ENCODE data around the gene TOR3A. TPM values are rescaled to one million over a fixed set of nuclear protein-coding genes. Genes with fewer than 3 reads are reported as not detected.
A peak's percentile ranks its signal among the peaks of the same experiment; 100 is the strongest.

Gene TOR3A
- total and polyA plus RNA-seq, 2 of the 13 experiments (the other 11 are each of a cell fraction or from before 2014, with no cell fraction given): 14.7 to 28.4 TPM

DNA sequence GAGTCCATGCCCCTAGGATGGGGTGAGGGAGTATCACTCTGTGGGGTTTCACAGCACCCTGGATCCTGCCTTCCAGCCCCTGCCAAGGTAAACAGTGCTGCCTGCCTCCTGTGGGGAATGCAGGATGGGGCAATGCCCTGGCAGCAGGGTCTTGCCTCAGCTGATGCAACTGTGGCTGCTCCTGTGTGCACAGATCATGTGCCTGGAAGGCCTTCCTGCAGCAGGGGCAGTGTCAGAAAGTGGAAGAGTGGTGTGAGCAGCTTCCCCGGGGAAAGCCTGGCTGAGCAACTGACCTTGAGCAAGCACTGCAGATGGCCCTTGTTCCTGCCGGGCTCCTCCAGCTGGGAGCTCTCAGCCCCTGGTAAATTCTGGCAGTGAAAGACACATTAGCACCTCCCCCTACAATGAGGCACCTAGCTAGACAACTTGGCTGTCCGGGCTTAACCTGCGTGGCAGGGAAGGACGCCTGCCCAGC is 9.9 kb downstream of the TOR3A start (continued):
- TF ChIP-seq, protein P1, sequence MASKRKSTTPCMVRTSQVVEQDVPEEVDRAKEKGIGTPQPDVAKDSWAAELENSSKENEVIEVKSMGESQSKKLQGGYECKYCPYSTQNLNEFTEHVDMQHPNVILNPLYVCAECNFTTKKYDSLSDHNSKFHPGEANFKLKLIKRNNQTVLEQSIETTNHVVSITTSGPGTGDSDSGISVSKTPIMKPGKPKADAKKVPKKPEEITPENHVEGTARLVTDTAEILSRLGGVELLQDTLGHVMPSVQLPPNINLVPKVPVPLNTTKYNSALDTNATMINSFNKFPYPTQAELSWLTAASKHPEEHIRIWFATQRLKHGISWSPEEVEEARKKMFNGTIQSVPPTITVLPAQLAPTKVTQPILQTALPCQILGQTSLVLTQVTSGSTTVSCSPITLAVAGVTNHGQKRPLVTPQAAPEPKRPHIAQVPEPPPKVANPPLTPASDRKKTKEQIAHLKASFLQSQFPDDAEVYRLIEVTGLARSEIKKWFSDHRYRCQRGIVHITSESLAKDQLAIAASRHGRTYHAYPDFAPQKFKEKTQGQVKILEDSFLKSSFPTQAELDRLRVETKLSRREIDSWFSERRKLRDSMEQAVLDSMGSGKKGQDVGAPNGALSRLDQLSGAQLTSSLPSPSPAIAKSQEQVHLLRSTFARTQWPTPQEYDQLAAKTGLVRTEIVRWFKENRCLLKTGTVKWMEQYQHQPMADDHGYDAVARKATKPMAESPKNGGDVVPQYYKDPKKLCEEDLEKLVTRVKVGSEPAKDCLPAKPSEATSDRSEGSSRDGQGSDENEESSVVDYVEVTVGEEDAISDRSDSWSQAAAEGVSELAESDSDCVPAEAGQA (IDR thresholded peaks at IDR 0.05; ENCODE audit: low read depth): no peak
- TF ChIP-seq, protein P1 (CRISPR knock-in tag; IDR thresholded peaks at IDR 0.05; ENCODE audit: borderline replicate concordance): no peak
- TF ChIP-seq, protein P2, sequence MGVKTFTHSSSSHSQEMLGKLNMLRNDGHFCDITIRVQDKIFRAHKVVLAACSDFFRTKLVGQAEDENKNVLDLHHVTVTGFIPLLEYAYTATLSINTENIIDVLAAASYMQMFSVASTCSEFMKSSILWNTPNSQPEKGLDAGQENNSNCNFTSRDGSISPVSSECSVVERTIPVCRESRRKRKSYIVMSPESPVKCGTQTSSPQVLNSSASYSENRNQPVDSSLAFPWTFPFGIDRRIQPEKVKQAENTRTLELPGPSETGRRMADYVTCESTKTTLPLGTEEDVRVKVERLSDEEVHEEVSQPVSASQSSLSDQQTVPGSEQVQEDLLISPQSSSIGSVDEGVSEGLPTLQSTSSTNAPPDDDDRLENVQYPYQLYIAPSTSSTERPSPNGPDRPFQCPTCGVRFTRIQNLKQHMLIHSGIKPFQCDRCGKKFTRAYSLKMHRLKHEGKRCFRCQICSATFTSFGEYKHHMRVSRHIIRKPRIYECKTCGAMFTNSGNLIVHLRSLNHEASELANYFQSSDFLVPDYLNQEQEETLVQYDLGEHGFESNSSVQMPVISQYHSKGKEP (CRISPR knock-in tag; IDR thresholded peaks at IDR 0.05): no peak
- TF ChIP-seq ZMYM4 (CRISPR knock-in tag; IDR thresholded peaks at IDR 0.05): peak; percentile 58; the same call in 1 of the 2 replicates
- TF ChIP-seq ZNF260 (CRISPR knock-in tag; IDR thresholded peaks at IDR 0.05; ENCODE audit: borderline replicate concordance, low read depth): no peak
- TF ChIP-seq BORCS8-MEF2B (CRISPR knock-in tag; IDR thresholded peaks at IDR 0.05): peak; percentile 50; the same call in 1 of the 2 replicates
- TF ChIP-seq SRF (IDR thresholded peaks at IDR 0.05; ENCODE audit: low read depth, low read length): no peak
- TF ChIP-seq SNAPC5 (CRISPR knock-in tag; IDR thresholded peaks at IDR 0.05; ENCODE audit: borderline replicate concordance): no peak
- TF ChIP-seq PATZ1 (CRISPR knock-in tag; IDR thresholded peaks at IDR 0.05): peak; percentile 58; the same call in 1 of the 2 replicates
- no peak for TF ChIP-seq TEF (CRISPR knock-in tag; IDR thresholded peaks at IDR 0.05)
- TF ChIP-seq CBX2 (IDR thresholded peaks at IDR 0.05; ENCODE audit: low read depth, low read length): no peak
- TF ChIP-seq CBX2 (CRISPR knock-in tag; IDR thresholded peaks at IDR 0.05; ENCODE audit: low read depth): no peak
- TF ChIP-seq TGIF2 (CRISPR knock-in tag; IDR thresholded peaks at IDR 0.05): 0 out of 2 replicates have a peak, but pooled peaks have one; percentile 16
- TF ChIP-seq YEATS4 (CRISPR knock-in tag; IDR thresholded peaks at IDR 0.05; ENCODE audit: borderline replicate concordance): peak; percentile 58; the same call in 1 of the 2 replicates

All from HepG2 (cell line).